ENCODE measurements around the gene RNLS.
"Not testable (repeated sequence)": the region's sequence is repeated elsewhere in the genome, so short reads cannot be mapped to it uniquely, and the experiment has no call there.

Gene RNLS

GRCh38 chr10:88512599-88512998 lies 70.5 kb downstream of the RNLS start:
- ATAC-seq (no peak), DNase-seq (ENCODE audit: low spot score in 2 of 2) (no peak)
- Mint-ChIP-seq H3K4me3 (no peak overlapping the region), H3K9me3 (no peaks in the 10 kb centered on the region), H3K36me3 (no peaks in the 10 kb centered on the region), H3K4me1 (no peaks in the 10 kb centered on the region), H3K27ac (no peak overlapping the region)

- no peak overlapping the region for H3K4me3 Mint-ChIP-seq
- no peak for ATAC-seq
- no peaks in the 10 kb centered on the region for H3K4me1 Mint-ChIP-seq
- no peaks in the 10 kb centered on the region for H3K9me3 Mint-ChIP-seq
- no peak overlapping the region for H3K27ac Mint-ChIP-seq
- no peak for DNase-seq (ENCODE audit: low spot score in 2 of 2)
- H3K36me3 Mint-ChIP-seq: no peaks in the 10 kb centered on the region
These were observed 74.3 kb downstream of the RNLS start for GRCh38 chr10:88508796-88509195.

GRCh38 chr10:88507826-88508453 lies 75.2 kb downstream of the RNLS start:
- Mint-ChIP-seq H3K4me1 (no peaks in the 10 kb centered on the region), H3K27ac (no peak overlapping the region), H3K36me3 (no peaks in the 10 kb centered on the region), H3K4me3 (no peak overlapping the region), H3K9me3 (no peaks in the 10 kb centered on the region)
- DNase-seq (ENCODE audit: low spot score in 2 of 2) (no peak), ATAC-seq (no peak)

GRCh38 chr10:88507404-88507803 lies 75.7 kb downstream of the RNLS start:
- ATAC-seq (no peak), DNase-seq (ENCODE audit: low spot score in 2 of 2) (no peak)
- Mint-ChIP-seq H3K4me3 (no peak overlapping the region), H3K27ac (no peak overlapping the region), H3K4me1 (no peaks in the 10 kb centered on the region), H3K36me3 (no peaks in the 10 kb centered on the region), H3K9me3 (no peaks in the 10 kb centered on the region)

- Mint-ChIP-seq H3K4me1 (no peaks in the 10 kb centered on the region), H3K4me3 (no peak overlapping the region), H3K27ac (no peak overlapping the region), H3K36me3 (no peaks in the 10 kb centered on the region), H3K9me3 (no peaks in the 10 kb centered on the region)
- DNase-seq (ENCODE audit: low spot score in 2 of 2) (no peak), ATAC-seq (no peak)
These were observed 77.4 kb downstream of the RNLS start for GRCh38 chr10:88505680-88506215.

GRCh38 chr10:88505265-88505664 lies 77.9 kb downstream of the RNLS start:
- no peak for ATAC-seq
- DNase-seq (ENCODE audit: low spot score in 2 of 2): no peak
- Mint-ChIP-seq H3K9me3 (no peaks in the 10 kb centered on the region), H3K36me3 (no peaks in the 10 kb centered on the region), H3K27ac (no peak overlapping the region), H3K4me1 (no peaks in the 10 kb centered on the region), H3K4me3 (no peak overlapping the region)

- Mint-ChIP-seq H3K36me3 (no peaks in the 10 kb centered on the region), H3K9me3 (no peaks in the 10 kb centered on the region), H3K27ac (no peak overlapping the region), H3K4me3 (no peak overlapping the region), H3K4me1 (peaks cover 5% of the 10 kb centered on the region)
- DNase-seq (ENCODE audit: low spot score in 2 of 2) (no peak), ATAC-seq (no peak)
These were observed 82.5 kb downstream of the RNLS start for GRCh38 chr10:88500656-88501055.

GRCh38 chr10:88499569-88500470 lies 83.3 kb downstream of the RNLS start:
- Mint-ChIP-seq H3K27ac (no peak overlapping the region), H3K4me3 (no peak overlapping the region), H3K36me3 (no peaks in the 10 kb centered on the region), H3K9me3 (no peaks in the 10 kb centered on the region), H3K4me1 (peaks cover 5% of the 10 kb centered on the region)
- no peak for ATAC-seq
- no peak for DNase-seq (ENCODE audit: low spot score in 2 of 2)

- Mint-ChIP-seq H3K4me3 (no peak overlapping the region), H3K27ac (no peak overlapping the region), H3K4me1 (peaks cover 5% of the 10 kb centered on the region), H3K9me3 (no peaks in the 10 kb centered on the region), H3K36me3 (no peaks in the 10 kb centered on the region)
- DNase-seq (ENCODE audit: low spot score in 2 of 2) (no peak), ATAC-seq (no peak)
These were observed 85.2 kb downstream of the RNLS start for GRCh38 chr10:88497913-88498312.

GRCh38 chr10:88494537-88494936 lies 88.6 kb downstream of the RNLS start:
- Mint-ChIP-seq H3K36me3 (no peaks in the 10 kb centered on the region), H3K4me3 (no peak overlapping the region), H3K27ac (no peak overlapping the region), H3K9me3 (no peaks in the 10 kb centered on the region), H3K4me1 (peaks cover 5% of the 10 kb centered on the region)
- DNase-seq (ENCODE audit: low spot score in 2 of 2) (no peak), ATAC-seq (no peak)

- DNase-seq (ENCODE audit: low spot score in 2 of 2) (no peak), ATAC-seq (no peak)
- no peak overlapping the region for H3K27ac Mint-ChIP-seq
- H3K4me1 Mint-ChIP-seq: peaks cover 5% of the 10 kb centered on the region
- no peak overlapping the region for H3K4me3 Mint-ChIP-seq
- H3K9me3 Mint-ChIP-seq: no peaks in the 10 kb centered on the region
- no peaks in the 10 kb centered on the region for H3K36me3 Mint-ChIP-seq
These were observed 89.2 kb downstream of the RNLS start for GRCh38 chr10:88493691-88494483.

- DNase-seq (ENCODE audit: low spot score in 2 of 2): no peak
- no peak for ATAC-seq
- no peak overlapping the region for H3K27ac Mint-ChIP-seq
- peaks cover 4% of the 10 kb centered on the region for H3K9me3 Mint-ChIP-seq
- no peak overlapping the region for H3K4me3 Mint-ChIP-seq
- no peaks in the 10 kb centered on the region for H3K36me3 Mint-ChIP-seq
- H3K4me1 Mint-ChIP-seq: no peaks in the 10 kb centered on the region
These were observed 91.8 kb downstream of the RNLS start for GRCh38 chr10:88491314-88491713.

- ATAC-seq: no peak
- H3K9me3 Mint-ChIP-seq: peaks cover 4% of the 10 kb centered on the region
- H3K4me1 Mint-ChIP-seq: no peaks in the 10 kb centered on the region
- no peak for DNase-seq (ENCODE audit: low spot score in 2 of 2)
- H3K4me3 Mint-ChIP-seq: no peak overlapping the region
- no peak overlapping the region for H3K27ac Mint-ChIP-seq
- no peaks in the 10 kb centered on the region for H3K36me3 Mint-ChIP-seq
These were observed 92.7 kb downstream of the RNLS start for GRCh38 chr10:88490231-88490980.

GRCh38 chr10:88489107-88489506 lies 94.0 kb downstream of the RNLS start:
- H3K4me3 Mint-ChIP-seq: no peak overlapping the region
- H3K27ac Mint-ChIP-seq: no peak overlapping the region
- H3K36me3 Mint-ChIP-seq: no peaks in the 10 kb centered on the region
- H3K4me1 Mint-ChIP-seq: no peaks in the 10 kb centered on the region
- ATAC-seq: no peak
- no peak for DNase-seq (ENCODE audit: low spot score in 2 of 2)
- peaks cover 4% of the 10 kb centered on the region for H3K9me3 Mint-ChIP-seq

GRCh38 chr10:88486816-88487215 lies 96.3 kb downstream of the RNLS start:
- not testable (repeated sequence) for H3K27ac Mint-ChIP-seq; DNase-seq (ENCODE audit: low spot score in 2 of 2); H3K4me1 Mint-ChIP-seq; H3K36me3 Mint-ChIP-seq; ATAC-seq; H3K4me3 Mint-ChIP-seq; H3K9me3 Mint-ChIP-seq

Measured in stimulated activated effector memory CD8-positive, alpha-beta T cell treated with anti-CD3 and anti-CD28 coated beads, Interleukin-12 subunit alpha, Interleukin-12 subunit beta, amount 100 ng/mL, for 72 hours (primary cell).